ENCODE data around the gene WDFY4.

Gene WDFY4

GRCh38 chr10:48722153-48723145 lies 37.8 kb downstream of the WDFY4 start:
- no peak for TF ChIP-seq CTCF (conservative IDR thresholded peaks at IDR 0.05; ENCODE audit: low read depth, low read length)
- no peak for DNase-seq (ENCODE audit: low read depth)

GRCh38 chr10:48724127-48724526 lies 39.5 kb downstream of the WDFY4 start:
- no peak overlapping the region for H3K4me3 ChIP-seq (ENCODE audit: low read length)
- DNase-seq (ENCODE audit: low read depth): no peak
- TF ChIP-seq CTCF (conservative IDR thresholded peaks at IDR 0.05; ENCODE audit: low read depth, low read length): no peak

More at GRCh38 chr10:48722153-48723145, 37.8 kb downstream of the WDFY4 start:
- no peak overlapping the region for H3K4me3 ChIP-seq (ENCODE audit: low read length)

GRCh38 chr10:48725708-48726107 lies 41.0 kb downstream of the WDFY4 start:
- no peak for TF ChIP-seq CTCF (conservative IDR thresholded peaks at IDR 0.05; ENCODE audit: low read depth, low read length)
- no peak for DNase-seq (ENCODE audit: low read depth)
- no peak overlapping the region for H3K4me3 ChIP-seq (ENCODE audit: low read length)

- DNase-seq (ENCODE audit: low read depth): no peak
- no peak for TF ChIP-seq CTCF (conservative IDR thresholded peaks at IDR 0.05; ENCODE audit: low read depth, low read length)
- H3K4me3 ChIP-seq (ENCODE audit: low read length): no peak overlapping the region
These were observed 43.2 kb downstream of the WDFY4 start for GRCh38 chr10:48727866-48728265.

- no peak for TF ChIP-seq CTCF (conservative IDR thresholded peaks at IDR 0.05; ENCODE audit: low read depth, low read length)
- H3K4me3 ChIP-seq (ENCODE audit: low read length): no peak overlapping the region
- no peak for DNase-seq (ENCODE audit: low read depth)
These were observed 44.5 kb downstream of the WDFY4 start for GRCh38 chr10:48729222-48729621.

GRCh38 chr10:48729941-48730457 lies 45.3 kb downstream of the WDFY4 start:
- no peak overlapping the region for H3K4me3 ChIP-seq (ENCODE audit: low read length)
- TF ChIP-seq CTCF (conservative IDR thresholded peaks at IDR 0.05; ENCODE audit: low read depth, low read length): no peak
- no peak for DNase-seq (ENCODE audit: low read depth)

- H3K4me3 ChIP-seq (ENCODE audit: low read length): no peak overlapping the region
- no peak for DNase-seq (ENCODE audit: low read depth)
- TF ChIP-seq CTCF (conservative IDR thresholded peaks at IDR 0.05; ENCODE audit: low read depth, low read length): no peak
These were observed 46.5 kb downstream of the WDFY4 start for GRCh38 chr10:48731141-48731540.

Data from retinal pigment epithelial cell (primary cell).